Parathyroid adenoma (tissue), 2 donors: ENCODE data around the gene ANKRD33B.
"Not testable (repeated sequence)": the region's sequence is repeated elsewhere in the genome, so short reads cannot be mapped to it uniquely, and the experiment has no call there.

Experiments used
- H2AFZ ChIP-seq: fragments of 300-600 bp; sonication (generic); one replicate; pipeline ENCODE4 v1.7.0; 2017; ENCODE audit warnings: antibody characterized with exemption, mild to moderate bottlenecking
- H3K27ac ChIP-seq: fragments of 300-600 bp; sonication (generic); one replicate; pipeline ENCODE4 v1.7.0; 2017
- H3K27me3 ChIP-seq: fragments of 300-600 bp; sonication (generic); one replicate; pipeline ENCODE4 v1.7.0; 2017; ENCODE audit warnings: low read length; ENCODE audit not compliant: control insufficient read depth, insufficient read depth
- H3K36me3 ChIP-seq: fragments of 300-600 bp; sonication (generic); one replicate; pipeline ENCODE4 v1.7.0; 2017; ENCODE audit warnings: low read length; ENCODE audit not compliant: control insufficient read depth, insufficient read depth
- H3K4me1 ChIP-seq: fragments of 300-600 bp; sonication (generic); one replicate; pipeline ENCODE4 v1.7.0; 2017; ENCODE audit warnings: control low read depth
- H3K4me2 ChIP-seq: fragments of 300-600 bp; sonication (generic); one replicate; pipeline ENCODE4 v1.7.0; 2017; ENCODE audit warnings: low read length
- H3K4me3 ChIP-seq: fragments of 300-600 bp; sonication (generic); one replicate; pipeline ENCODE4 v1.7.0; 2017; ENCODE audit warnings: low read depth, low read length
- H3K79me2 ChIP-seq: fragments of 300-600 bp; sonication (generic); one replicate; pipeline ENCODE4 v1.7.0; 2017; ENCODE audit warnings: control low read depth
- H3K9ac ChIP-seq: fragments of 300-600 bp; sonication (generic); one replicate; pipeline ENCODE4 v1.7.0; 2017; ENCODE audit warnings: mild to moderate bottlenecking
- H3K9me3 ChIP-seq: fragments of 300-600 bp; sonication (generic); one replicate; pipeline ENCODE4 v1.7.0; 2017; ENCODE audit warnings: low read length; ENCODE audit not compliant: control insufficient read depth
- CTCF ChIP-seq: fragments of 300-600 bp; sonication (generic); IDR thresholded peaks from one replicate; pipeline ENCODE4 v1.7.0; 2017; ENCODE audit warnings: antibody characterized with exemption, mild to moderate bottlenecking
- donor health status: primary hyperparathyroidism.

Gene ANKRD33B

GRCh38 chr5:10542055-10542550 lies 21.8 kb upstream of the ANKRD33B start:
- no peak overlapping the region for H3K27ac ChIP-seq
- no peak overlapping the region for H3K4me3 ChIP-seq
- no peak overlapping the region for H3K4me2 ChIP-seq
- TF ChIP-seq CTCF = no peak
- H3K9me3 ChIP-seq = no peaks in the 10 kb centered on the region
- H3K36me3 ChIP-seq = no peaks in the 10 kb centered on the region
- no peak overlapping the region for H3K9ac ChIP-seq
- no peaks in the 10 kb centered on the region for H3K27me3 ChIP-seq
- peaks cover 3% of the 10 kb centered on the region for H3K4me1 ChIP-seq
- no peak overlapping the region for H2AFZ ChIP-seq
- no peaks in the 10 kb centered on the region for H3K79me2 ChIP-seq

- Histone ChIP-seq H2AFZ (no peak overlapping the region), H3K27ac (no peak overlapping the region), H3K36me3 (no peaks in the 10 kb centered on the region), H3K4me2 (no peak overlapping the region), H3K79me2 (no peaks in the 10 kb centered on the region), H3K4me1 (no peaks in the 10 kb centered on the region), H3K4me3 (no peak overlapping the region), H3K27me3 (no peaks in the 10 kb centered on the region), H3K9ac (no peak overlapping the region), H3K9me3 (no peaks in the 10 kb centered on the region)
- TF ChIP-seq CTCF = no peak
These were observed 20.3 kb upstream of the ANKRD33B start for GRCh38 chr5:10543585-10544040.

GRCh38 chr5:10545084-10545483 lies 18.8 kb upstream of the ANKRD33B start:
- Histone ChIP-seq H3K9ac (no peak overlapping the region), H3K4me3 (no peak overlapping the region), H3K36me3 (no peaks in the 10 kb centered on the region), H3K4me1 (no peaks in the 10 kb centered on the region), H3K9me3 (no peaks in the 10 kb centered on the region), H3K27me3 (no peaks in the 10 kb centered on the region), H3K79me2 (no peaks in the 10 kb centered on the region), H3K4me2 (no peak overlapping the region), H2AFZ (no peak overlapping the region), H3K27ac (no peak overlapping the region)
- TF ChIP-seq CTCF = no peak

- H3K79me2 ChIP-seq = no peaks in the 10 kb centered on the region
- no peaks in the 10 kb centered on the region for H3K9me3 ChIP-seq
- no peak overlapping the region for H3K4me2 ChIP-seq
- no peak overlapping the region for H3K9ac ChIP-seq
- TF ChIP-seq CTCF = no peak
- H2AFZ ChIP-seq = no peak overlapping the region
- H3K27ac ChIP-seq = no peak overlapping the region
- H3K27me3 ChIP-seq = no peaks in the 10 kb centered on the region
- H3K4me3 ChIP-seq = no peak overlapping the region
- H3K36me3 ChIP-seq = no peaks in the 10 kb centered on the region
- no peaks in the 10 kb centered on the region for H3K4me1 ChIP-seq
These were observed 17.7 kb upstream of the ANKRD33B start for GRCh38 chr5:10546186-10546585.

- Histone ChIP-seq H3K36me3 (no peaks in the 10 kb centered on the region), H3K27ac (no peak overlapping the region), H3K79me2 (no peaks in the 10 kb centered on the region), H3K9me3 (no peaks in the 10 kb centered on the region), H3K4me1 (no peaks in the 10 kb centered on the region), H3K4me3 (no peak overlapping the region), H3K4me2 (no peak overlapping the region), H2AFZ (no peak overlapping the region), H3K9ac (no peak overlapping the region), H3K27me3 (no peaks in the 10 kb centered on the region)
- TF ChIP-seq CTCF = no peak
These were observed 15.3 kb upstream of the ANKRD33B start for GRCh38 chr5:10548418-10549122.

GRCh38 chr5:10549123-10549514 lies 14.8 kb upstream of the ANKRD33B start:
- not testable (repeated sequence) for H3K9me3 ChIP-seq, H3K9ac ChIP-seq, H3K27me3 ChIP-seq, H3K79me2 ChIP-seq, H3K4me2 ChIP-seq, H3K4me3 ChIP-seq, H3K4me1 ChIP-seq, H3K27ac ChIP-seq, H3K36me3 ChIP-seq, H2AFZ ChIP-seq
